ENCODE data around the gene PDXDC1.
"Not testable (repeated sequence)": the region's sequence is repeated elsewhere in the genome, so short reads cannot be mapped to it uniquely, and the experiment has no call there.

- not testable (repeated sequence) for TF ChIP-seq POLR2A (IDR thresholded peaks at IDR 0.05; ENCODE audit: borderline replicate concordance, extremely low read depth, insufficient read depth, insufficient read length); CTCF (IDR thresholded peaks at IDR 0.05 in 2 of 3, conservative IDR thresholded peaks at IDR 0.05 in 1 of 3; ENCODE audit: borderline replicate concordance in 1 of 3, insufficient read depth in 1 of 3, low read depth in 2 of 3, low read length in 2 of 3); MAX (IDR thresholded peaks at IDR 0.05); EZH2phosphoT487 (IDR thresholded peaks at IDR 0.05; ENCODE audit: borderline replicate concordance); FOSL1 (IDR thresholded peaks at IDR 0.05; ENCODE audit: low read depth); YY1 (IDR thresholded peaks at IDR 0.05; ENCODE audit: extremely low read depth, insufficient replicate concordance, low read depth, low read length); EZH2 (IDR thresholded peaks at IDR 0.05); ATF3 (IDR thresholded peaks at IDR 0.05)
These were observed 168.8 kb downstream of the PDXDC1 start for GRCh38 chr16:15143601-15144091.
